Gastroesophageal sphincter (tissue), 4 donors: ENCODE data around the gene SERPINH1. TPM values are rescaled to one million over a fixed set of nuclear protein-coding genes. Genes with fewer than 3 reads are reported as not detected.

Source experiments
- ATAC-seq: fragments of 150-250 bp; one replicate; pipeline ENCODE4 v1.9.1; 2016; ENCODE audit warnings: mild to moderate bottlenecking, moderate library complexity
- H3K27ac ChIP-seq, 4 donors: fragments of 200-600 bp; sonication (generic) in 3 of 4; 1 replicate in 3 of 4; 2 replicates in 1 of 4; pipeline ENCODE4 v1.5.1; 2016 to 2019
- H3K27me3 ChIP-seq: fragments of 200-600 bp; sonication (generic); one replicate; pipeline ENCODE4 v1.5.1; 2019
- H3K36me3 ChIP-seq, 2 donors: fragments of 200-600 bp; sonication (generic); one replicate each; pipeline ENCODE4 v1.5.1; 2019; ENCODE audit warnings: control low read depth in 1 of 2
- H3K4me1 ChIP-seq, 3 donors: fragments of 200-600 bp; sonication (generic); 1 replicate in 2 of 3; 2 replicates in 1 of 3; pipeline ENCODE4 v1.5.1; 2016 to 2019; ENCODE audit warnings: control low read depth in 2 of 3
- H3K4me3 ChIP-seq, 2 donors: fragments of 200-600 bp; sonication (generic); one replicate each; pipeline ENCODE4 v1.5.1; 2019; ENCODE audit warnings: mild to moderate bottlenecking in 1 of 2, moderate library complexity in 1 of 2
- H3K9me3 ChIP-seq, 3 donors: fragments of 200-600 bp; sonication (generic); one replicate each; pipeline ENCODE4 v1.5.1; 2017 to 2019; ENCODE audit warnings: control low read depth in 2 of 3
- EP300 ChIP-seq: sonication (generic); formaldehyde crosslinking; IDR thresholded peaks from one replicate; pipeline ENCODE4 v1.6.1; 2017; ENCODE audit warnings: antibody characterized with exemption, mild to moderate bottlenecking
- POLR2A ChIP-seq, 2 donors: fragments of 450-650 bp; IDR thresholded peaks; one replicate each; pipeline ENCODE4 v1.6.1; 2017; ENCODE audit warnings: antibody characterized with exemption in 2 of 2, mild to moderate bottlenecking in 2 of 2, moderate library complexity in 1 of 2
- POLR2AphosphoS5 ChIP-seq: sonication (generic); formaldehyde crosslinking; IDR thresholded peaks from one replicate; pipeline ENCODE4 v1.6.1; 2017; ENCODE audit warnings: antibody characterized with exemption
- WGBS, 2 donors: methylation state at CpG; one replicate each; pipeline ENCODE4 v1.1.5; 2018; ENCODE audit warnings: low coverage in 1 of 2; 5-methylcytosine and 5-hydroxymethylcytosine counted together
- total RNA-seq, 4 donors: library from RNA; depleted of rRNA; stranded (reverse); fragments of >200 nt; gene quantifications; one replicate each; pipeline ENCODE4 v1.1.0, GENCODE V29; 2016
- TF ChIP-seq, protein P1 (sequence below), 4 experiments: fragments of 200-600 bp in 2 of 4; fragments of 450-650 bp in 2 of 4; sonication (generic) in 1 of 4; IDR thresholded peaks; one replicate each; pipeline ENCODE4 v1.5.1; 2017 to 2019; ENCODE audit warnings: antibody characterized with exemption in 4 of 4, mild to moderate bottlenecking in 2 of 4, moderate library complexity in 2 of 4

Gene SERPINH1
- total RNA-seq, 4 donors from 2014 or later, result 127 to 284 (median 175) TPM

DNA sequence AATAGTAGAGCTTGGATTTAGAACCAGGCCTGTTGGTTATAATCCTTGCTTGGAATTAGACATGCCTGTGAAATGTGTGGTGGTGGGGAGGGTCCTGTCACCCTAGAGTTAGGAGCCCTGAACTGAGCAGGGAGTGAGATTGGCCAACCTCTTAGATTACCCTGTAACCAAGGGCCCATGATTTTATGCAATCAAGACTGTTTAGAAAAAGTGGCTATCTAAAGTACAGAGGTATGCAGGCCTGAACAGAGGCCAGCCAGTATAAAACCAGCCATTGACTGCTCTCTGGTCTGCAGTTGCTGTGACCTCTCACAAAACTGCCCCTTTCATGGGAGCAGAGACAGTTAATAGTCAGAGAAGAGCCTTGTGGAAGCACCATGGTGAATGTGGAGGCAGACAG, 36.2 kb downstream of the SERPINH1 start:
- no peak overlapping the region for H3K27ac ChIP-seq
- no peak for ATAC-seq
- TF ChIP-seq POLR2A (IDR thresholded peaks at IDR 0.05) (no peak), POLR2AphosphoS5 (no peak), EP300 (no peak)
- TF ChIP-seq, protein P1, sequence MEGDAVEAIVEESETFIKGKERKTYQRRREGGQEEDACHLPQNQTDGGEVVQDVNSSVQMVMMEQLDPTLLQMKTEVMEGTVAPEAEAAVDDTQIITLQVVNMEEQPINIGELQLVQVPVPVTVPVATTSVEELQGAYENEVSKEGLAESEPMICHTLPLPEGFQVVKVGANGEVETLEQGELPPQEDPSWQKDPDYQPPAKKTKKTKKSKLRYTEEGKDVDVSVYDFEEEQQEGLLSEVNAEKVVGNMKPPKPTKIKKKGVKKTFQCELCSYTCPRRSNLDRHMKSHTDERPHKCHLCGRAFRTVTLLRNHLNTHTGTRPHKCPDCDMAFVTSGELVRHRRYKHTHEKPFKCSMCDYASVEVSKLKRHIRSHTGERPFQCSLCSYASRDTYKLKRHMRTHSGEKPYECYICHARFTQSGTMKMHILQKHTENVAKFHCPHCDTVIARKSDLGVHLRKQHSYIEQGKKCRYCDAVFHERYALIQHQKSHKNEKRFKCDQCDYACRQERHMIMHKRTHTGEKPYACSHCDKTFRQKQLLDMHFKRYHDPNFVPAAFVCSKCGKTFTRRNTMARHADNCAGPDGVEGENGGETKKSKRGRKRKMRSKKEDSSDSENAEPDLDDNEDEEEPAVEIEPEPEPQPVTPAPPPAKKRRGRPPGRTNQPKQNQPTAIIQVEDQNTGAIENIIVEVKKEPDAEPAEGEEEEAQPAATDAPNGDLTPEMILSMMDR (IDR thresholded peaks at IDR 0.05), result no peak
- H3K4me1 ChIP-seq, result peaks cover 0 to 39% (median 0%) of the 10 kb centered on the region in 3 donors
- no peaks in the 10 kb centered on the region for H3K27me3 ChIP-seq
- H3K9me3 ChIP-seq, result no peaks in the 10 kb centered on the region
- no peak overlapping the region for H3K4me3 ChIP-seq
- peaks cover 0 to under 1% of the 10 kb centered on the region in 2 donors for H3K36me3 ChIP-seq

DNA sequence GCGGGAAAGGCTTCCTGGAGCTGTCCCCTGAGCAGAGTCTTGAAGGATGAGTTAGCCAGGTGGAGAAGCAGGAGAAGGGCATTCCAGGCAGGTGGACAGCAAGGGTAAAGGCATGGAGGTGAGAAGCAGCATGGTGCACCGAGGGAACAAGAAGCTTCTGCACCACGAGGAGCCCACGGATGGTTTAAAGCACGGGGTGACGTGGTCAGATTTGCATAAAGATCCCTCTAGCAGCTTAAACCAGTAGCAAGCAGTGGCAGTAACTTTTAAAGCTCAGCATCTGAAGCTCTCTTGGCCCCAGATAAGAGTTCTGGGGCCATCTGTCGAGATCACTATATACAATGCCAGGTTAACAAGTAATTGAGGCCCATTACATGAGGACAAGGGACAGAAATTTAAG, 36.8 kb downstream of the SERPINH1 start:
- Histone ChIP-seq H3K36me3 (peaks cover 0 to 5% of the 10 kb centered on the region in 2 donors), H3K4me3 (no peak overlapping the region), H3K9me3 (no peaks in the 10 kb centered on the region), H3K4me1 (peaks cover 0 to 32% (median 0%) of the 10 kb centered on the region in 3 donors), H3K27ac (no peak overlapping the region), H3K27me3 (no peaks in the 10 kb centered on the region)
- 91 to 100% methylated on average over 1 to 6 of the region's 7 CpGs for WGBS, 2 donors
- ATAC-seq, result no peak
- TF ChIP-seq, protein P1 (IDR thresholded peaks at IDR 0.05), result no peak
- TF ChIP-seq EP300 (no peak), POLR2A (IDR thresholded peaks at IDR 0.05) (no peak), POLR2AphosphoS5 (no peak)

DNA sequence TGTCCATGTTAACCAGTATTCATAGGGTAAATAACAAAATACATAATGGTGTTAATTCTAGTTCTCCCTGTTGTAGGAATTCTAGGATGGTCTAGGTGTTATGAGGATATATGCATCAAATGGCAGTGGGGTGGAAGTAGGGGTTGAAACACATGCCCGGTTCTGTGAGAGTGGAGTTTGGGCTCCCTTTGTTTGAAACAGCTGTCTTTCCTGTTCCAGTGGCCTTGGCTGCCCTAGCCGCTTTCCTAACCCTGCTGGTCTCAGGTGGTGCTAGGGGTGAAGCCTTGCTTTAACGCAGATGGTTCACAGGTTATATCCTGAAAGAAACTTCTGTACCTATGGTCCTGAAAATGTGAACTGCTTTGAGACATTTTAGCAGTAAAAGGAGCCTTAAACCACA, 38.3 kb downstream of the SERPINH1 start:
- peaks cover 0 to 17% of the 10 kb centered on the region in 2 donors for H3K36me3 ChIP-seq

DNA sequence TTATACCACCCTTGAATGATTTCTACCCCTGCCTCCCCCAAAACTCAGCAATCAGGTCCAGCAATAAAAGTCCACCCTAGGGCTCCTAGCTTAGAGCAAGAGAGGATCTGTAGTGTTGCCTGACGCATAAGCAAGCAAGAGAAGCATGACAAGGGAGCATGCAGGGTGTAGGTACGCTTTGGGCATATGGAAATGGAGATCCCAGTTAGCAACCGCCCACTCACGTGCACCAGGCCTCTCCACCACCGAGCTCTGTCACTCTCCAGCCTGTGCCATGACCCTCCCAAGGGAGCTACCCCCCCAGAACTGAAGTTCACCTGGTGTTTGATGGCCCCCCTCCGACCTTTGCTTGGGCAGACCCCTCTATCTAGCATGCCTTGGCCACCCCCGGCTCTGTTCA, 39.4 kb downstream of the SERPINH1 start:
- WGBS, 2 donors, result 83 to 100% methylated on average over 1 to 3 of the region's 7 CpGs
- Histone ChIP-seq H3K27me3 (no peaks in the 10 kb centered on the region), H3K36me3 (peaks cover 0 to 28% of the 10 kb centered on the region in 2 donors), H3K9me3 (no peaks in the 10 kb centered on the region), H3K4me1 (peaks cover 0 to 12% (median 0%) of the 10 kb centered on the region in 3 donors), H3K27ac (no peak overlapping the region), H3K4me3 (no peak overlapping the region)
- no peak for ATAC-seq
- TF ChIP-seq POLR2AphosphoS5 (no peak), EP300 (no peak), POLR2A (IDR thresholded peaks at IDR 0.05) (no peak)
- TF ChIP-seq, protein P1 (IDR thresholded peaks at IDR 0.05), result no peak

More for the DNA sequence above, 38.3 kb downstream of the SERPINH1 start:
- Histone ChIP-seq H3K27ac (no peak overlapping the region), H3K9me3 (no peaks in the 10 kb centered on the region), H3K4me3 (no peak overlapping the region), H3K4me1 (peaks cover 0 to 18% (median 0%) of the 10 kb centered on the region in 3 donors), H3K27me3 (no peaks in the 10 kb centered on the region)
- 73 to 90% methylated on average over 2 to 3 of the region's 3 CpGs for WGBS, 2 donors
- TF ChIP-seq EP300 (no peak), POLR2A (IDR thresholded peaks at IDR 0.05) (no peak), POLR2AphosphoS5 (no peak)
- TF ChIP-seq, protein P1 (IDR thresholded peaks at IDR 0.05), result no peak
- ATAC-seq, result no peak

DNA sequence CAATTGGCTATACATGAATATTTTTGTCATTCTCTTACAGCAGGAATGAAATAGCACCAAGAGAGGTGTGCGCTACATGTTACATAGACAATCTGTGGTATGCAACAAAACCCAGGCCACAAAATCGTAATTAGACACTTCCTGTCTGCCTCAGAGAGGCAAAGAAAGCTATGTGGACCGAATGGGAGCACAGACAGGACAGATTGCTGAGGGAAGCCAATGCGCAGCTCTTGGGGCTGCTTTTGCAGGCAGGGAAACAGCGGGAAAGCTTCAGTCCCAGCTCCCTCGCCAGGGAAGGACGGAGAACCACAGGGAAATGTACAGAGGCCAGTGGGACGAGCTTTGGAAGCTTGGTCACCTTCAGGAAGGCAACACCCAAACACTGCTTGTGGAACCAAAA, 40.9 kb downstream of the SERPINH1 start:
- 82 to 83% methylated on average over 4 to 7 of the region's 8 CpGs for WGBS, 2 donors
- H3K4me1 ChIP-seq, result peaks cover 0 to 8% (median 0%) of the 10 kb centered on the region in 3 donors
- H3K4me3 ChIP-seq, result no peak overlapping the region
- TF ChIP-seq POLR2AphosphoS5 (no peak), POLR2A (IDR thresholded peaks at IDR 0.05) (no peak), EP300 (no peak)
- TF ChIP-seq, protein P1 (IDR thresholded peaks at IDR 0.05), result no peak
- no peaks in the 10 kb centered on the region for H3K27me3 ChIP-seq
- H3K36me3 ChIP-seq, result peaks cover 0 to 36% of the 10 kb centered on the region in 2 donors
- no peaks in the 10 kb centered on the region for H3K9me3 ChIP-seq
- no peak for ATAC-seq
- no peak overlapping the region for H3K27ac ChIP-seq
